DMS 273 (cell line): ENCODE data around the gene TMSB15C.

ENCODE experiments used
- DNase-seq: peaks from one replicate; lab custom pipeline; 2025; ENCODE audit not compliant: unreplicated experiment; lab: John Stamatoyannopoulos, UW

TMSB15C gene

GRCh38 chrX:104047171-104047570, 28.9 kb downstream of the TMSB15C start:
- no peak for DNase-seq

GRCh38 chrX:104045642-104046041, 30.4 kb downstream of the TMSB15C start:
- DNase-seq: no peak

GRCh38 chrX:104041003-104041402, 35.0 kb downstream of the TMSB15C start:
- no peak for DNase-seq

GRCh38 chrX:104039689-104040505, 36.1 kb downstream of the TMSB15C start, which contains the start of gene H2BW2:
H2BW2 (plus strand) TSS chrX:104039956; CDS start chrX:104039995, 39 bp downstream.
- no peak for DNase-seq
